Loucy (cell line): ENCODE measurements around the gene KRT32.
"Not testable (repeated sequence)": the region's sequence is repeated elsewhere in the genome, so short reads cannot be mapped to it uniquely, and the experiment has no call there.

ENCODE experiments used
- H2AFZ ChIP-seq: fragments of 200-600 bp; sonication (generic); 2 replicates; pipeline ENCODE4 v1.6.0; 2016; ENCODE audit warnings: antibody characterized with exemption, mild to moderate bottlenecking, low read length, moderate library complexity
- H3F3A ChIP-seq: fragments of 200-600 bp; 2 replicates; pipeline ENCODE4 v1.6.0; 2016; ENCODE audit warnings: antibody characterized with exemption, low read depth, mild to moderate bottlenecking
- H3K27me3 ChIP-seq: fragments of 200-600 bp; sonication (generic); 2 replicates; pipeline ENCODE4 v1.6.1; 2014; ENCODE audit warnings: low read length, mild to moderate bottlenecking; ENCODE audit not compliant: insufficient read depth, poor library complexity, severe bottlenecking
- H3K36me3 ChIP-seq: fragments of 200-600 bp; sonication (generic); 2 replicates; pipeline ENCODE4 v1.6.1; 2016; ENCODE audit warnings: low read length; ENCODE audit not compliant: insufficient read depth
- H3K4me1 ChIP-seq: fragments of 200-600 bp; sonication (generic); 2 replicates; pipeline ENCODE4 v1.5.1; 2014; ENCODE audit warnings: low read length, mild to moderate bottlenecking; ENCODE audit not compliant: insufficient read depth, poor library complexity, severe bottlenecking
- H3K4me2 ChIP-seq: fragments of 200-600 bp; sonication (generic); 2 replicates; pipeline ENCODE4 v1.6.0; 2014; ENCODE audit warnings: antibody characterized with exemption, low read length, low read depth, mild to moderate bottlenecking; ENCODE audit not compliant: poor library complexity, severe bottlenecking
- H3K4me3 ChIP-seq: fragments of 200-600 bp; sonication (generic); 2 replicates; pipeline ENCODE4 v1.5.1; 2014; ENCODE audit warnings: low read length, mild to moderate bottlenecking, mixed read lengths; ENCODE audit not compliant: poor library complexity, severe bottlenecking
- H3K79me2 ChIP-seq: fragments of 200-600 bp; sonication (generic); 2 replicates; pipeline ENCODE4 v1.6.1; 2014; ENCODE audit warnings: low read length; ENCODE audit not compliant: insufficient read depth
- H3K9ac ChIP-seq: fragments of 200-600 bp; sonication (generic); 2 replicates; pipeline ENCODE4 v1.6.0; 2014; ENCODE audit warnings: mild to moderate bottlenecking, low read depth, low read length, moderate library complexity; ENCODE audit not compliant: poor library complexity, severe bottlenecking
- H3K9me2 ChIP-seq: fragments of 200-600 bp; sonication (generic); replicated peaks from 2 replicates; pipeline ENCODE4 v1.6.1; 2016; ENCODE audit warnings: low read depth, low read length, mixed read lengths
- H3K9me3 ChIP-seq: fragments of 200-600 bp; sonication (generic); 2 replicates; pipeline ENCODE4 v1.6.1; 2014; ENCODE audit warnings: mild to moderate bottlenecking, antibody characterized with exemption, low read length, low read depth; ENCODE audit not compliant: insufficient read depth
- H4K20me1 ChIP-seq: fragments of 200-600 bp; sonication (generic); 2 replicates; pipeline ENCODE4 v1.6.0; 2014; ENCODE audit warnings: antibody characterized with exemption, low read length, mild to moderate bottlenecking; ENCODE audit not compliant: insufficient read depth, poor library complexity, severe bottlenecking
- EZH2phosphoT487 ChIP-seq: fragments of 200-600 bp; IDR thresholded peaks from 2 replicates; pipeline ENCODE4 v1.6.1; 2018; ENCODE audit warnings: antibody characterized with exemption, mild to moderate bottlenecking, moderate library complexity, borderline replicate concordance
- TF ChIP-seq, protein P1 (sequence below): fragments of 200-600 bp; sonication (generic); conservative IDR thresholded peaks from 2 replicates; pipeline ENCODE4 v1.5.1; 2014; ENCODE audit warnings: mild to moderate bottlenecking, antibody characterized with exemption, low read length

The KRT32 gene

DNA sequence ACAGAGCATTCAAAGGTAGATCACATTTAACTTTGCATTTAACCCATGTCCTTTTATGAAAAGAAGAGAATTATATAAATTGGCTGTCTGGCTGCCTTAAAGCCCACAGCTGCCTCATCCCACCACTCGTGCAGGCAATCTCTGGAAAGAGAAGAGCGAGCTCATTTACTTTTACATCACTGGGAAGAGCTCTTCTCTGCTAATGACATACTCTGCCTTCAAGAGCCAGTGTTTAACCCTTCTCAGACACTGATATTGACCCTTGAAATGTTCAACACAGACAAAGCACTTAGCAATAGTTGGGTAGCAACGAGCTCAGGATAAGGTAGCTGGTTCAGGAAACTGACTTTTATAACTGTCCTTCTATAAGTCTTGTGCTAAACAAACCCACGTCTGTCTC is 33.2 kb downstream of the KRT32 start:
- Histone ChIP-seq H3K79me2 (no peaks in the 10 kb centered on the region), H4K20me1 (no peaks in the 10 kb centered on the region), H3K9me3 (no peaks in the 10 kb centered on the region), H3K9me2 (no peaks in the 10 kb centered on the region), H3K4me1 (no peaks in the 10 kb centered on the region), H3K4me3 (no peak overlapping the region), H3K27me3 (no peaks in the 10 kb centered on the region), H3K36me3 (no peaks in the 10 kb centered on the region), H3K4me2 (no peak overlapping the region), H3F3A (no peaks in the 10 kb centered on the region), H3K9ac (no peak overlapping the region), H2AFZ (no peak overlapping the region)
- no peak for TF ChIP-seq EZH2phosphoT487
- TF ChIP-seq, protein P1, sequence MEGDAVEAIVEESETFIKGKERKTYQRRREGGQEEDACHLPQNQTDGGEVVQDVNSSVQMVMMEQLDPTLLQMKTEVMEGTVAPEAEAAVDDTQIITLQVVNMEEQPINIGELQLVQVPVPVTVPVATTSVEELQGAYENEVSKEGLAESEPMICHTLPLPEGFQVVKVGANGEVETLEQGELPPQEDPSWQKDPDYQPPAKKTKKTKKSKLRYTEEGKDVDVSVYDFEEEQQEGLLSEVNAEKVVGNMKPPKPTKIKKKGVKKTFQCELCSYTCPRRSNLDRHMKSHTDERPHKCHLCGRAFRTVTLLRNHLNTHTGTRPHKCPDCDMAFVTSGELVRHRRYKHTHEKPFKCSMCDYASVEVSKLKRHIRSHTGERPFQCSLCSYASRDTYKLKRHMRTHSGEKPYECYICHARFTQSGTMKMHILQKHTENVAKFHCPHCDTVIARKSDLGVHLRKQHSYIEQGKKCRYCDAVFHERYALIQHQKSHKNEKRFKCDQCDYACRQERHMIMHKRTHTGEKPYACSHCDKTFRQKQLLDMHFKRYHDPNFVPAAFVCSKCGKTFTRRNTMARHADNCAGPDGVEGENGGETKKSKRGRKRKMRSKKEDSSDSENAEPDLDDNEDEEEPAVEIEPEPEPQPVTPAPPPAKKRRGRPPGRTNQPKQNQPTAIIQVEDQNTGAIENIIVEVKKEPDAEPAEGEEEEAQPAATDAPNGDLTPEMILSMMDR = no peak

DNA sequence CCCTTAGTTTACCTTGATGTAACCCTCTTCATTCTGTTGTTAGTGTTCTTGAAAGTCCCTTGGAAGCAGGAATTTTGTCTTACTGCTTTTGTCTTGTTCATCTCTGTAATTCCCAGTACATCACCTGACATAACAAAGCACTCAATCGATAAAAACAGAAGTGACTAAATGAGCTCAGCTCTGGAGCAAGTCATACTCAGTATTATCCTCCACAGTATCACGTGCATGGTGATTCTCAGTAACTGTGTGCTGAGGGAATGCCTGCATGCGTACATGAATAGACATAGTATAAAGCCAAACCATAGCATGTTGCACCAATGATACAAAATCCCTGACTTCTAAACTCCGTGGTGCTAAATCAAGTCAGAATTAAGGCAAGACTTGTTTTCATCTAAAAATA is 33.6 kb downstream of the KRT32 start:
- H3K27me3 ChIP-seq = no peaks in the 10 kb centered on the region
- TF ChIP-seq EZH2phosphoT487 = no peak
- TF ChIP-seq, protein P1 = no peak

DNA sequence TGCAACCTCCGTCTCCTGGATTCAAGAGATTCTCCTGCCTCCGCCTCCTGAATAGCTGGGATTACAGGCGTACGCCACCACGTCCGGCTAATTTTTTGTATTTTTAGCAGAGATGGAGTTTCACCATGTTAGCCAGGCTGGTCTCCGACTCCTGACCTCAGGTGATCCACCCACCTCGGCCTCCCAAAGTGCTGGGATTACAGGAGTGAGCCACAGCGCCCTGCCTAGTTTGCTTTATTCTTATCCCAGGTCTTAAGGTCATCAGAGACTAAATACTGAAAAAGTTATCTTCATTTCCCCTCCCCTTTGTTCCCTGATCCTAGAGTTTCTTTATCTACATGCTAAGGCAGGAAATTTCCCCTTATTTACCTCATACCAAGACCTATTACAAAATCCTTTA is 36.8 kb downstream of the KRT32 start:
- not testable (repeated sequence) for H3K79me2 ChIP-seq, H3K9me2 ChIP-seq, H3K9me3 ChIP-seq, H3F3A ChIP-seq, H3K9ac ChIP-seq, H4K20me1 ChIP-seq, H3K36me3 ChIP-seq, H3K4me3 ChIP-seq, H3K27me3 ChIP-seq, H2AFZ ChIP-seq, H3K4me2 ChIP-seq, H3K4me1 ChIP-seq

More for the DNA sequence above, 33.6 kb downstream of the KRT32 start:
- Histone ChIP-seq H3K4me2 (no peak overlapping the region), H2AFZ (no peak overlapping the region), H3F3A (no peaks in the 10 kb centered on the region), H3K9ac (no peak overlapping the region), H3K9me3 (no peaks in the 10 kb centered on the region), H3K36me3 (no peaks in the 10 kb centered on the region), H3K4me1 (no peaks in the 10 kb centered on the region), H3K9me2 (no peaks in the 10 kb centered on the region), H4K20me1 (no peaks in the 10 kb centered on the region), H3K4me3 (no peak overlapping the region), H3K79me2 (no peaks in the 10 kb centered on the region)

DNA sequence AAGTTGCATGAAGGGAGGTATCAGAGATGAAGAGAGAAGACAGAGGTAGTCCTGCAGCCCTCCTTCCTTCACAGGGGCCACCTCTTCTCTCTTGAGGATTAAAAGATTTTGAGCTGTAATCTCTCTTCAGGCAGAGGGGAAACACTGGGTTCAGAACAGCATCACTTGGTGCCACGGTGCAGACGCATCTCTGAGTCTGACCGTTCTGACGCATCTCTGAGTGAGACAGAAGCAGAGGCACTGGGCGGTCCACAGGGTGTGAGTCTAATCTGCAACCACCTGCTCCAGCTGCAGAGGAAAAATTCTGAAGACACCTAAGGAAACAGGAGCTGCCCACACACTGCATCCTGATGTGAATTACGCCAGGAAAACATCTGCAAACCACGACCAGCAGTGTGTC is 37.5 kb downstream of the KRT32 start:
- Histone ChIP-seq H4K20me1 (no peaks in the 10 kb centered on the region), H3K27me3 (no peaks in the 10 kb centered on the region), H3K9ac (no peak overlapping the region), H3K36me3 (no peaks in the 10 kb centered on the region), H2AFZ (no peak overlapping the region), H3K9me2 (no peaks in the 10 kb centered on the region), H3K4me2 (no peak overlapping the region), H3K79me2 (no peaks in the 10 kb centered on the region), H3F3A (no peaks in the 10 kb centered on the region), H3K9me3 (no peaks in the 10 kb centered on the region), H3K4me1 (no peaks in the 10 kb centered on the region), H3K4me3 (no peak overlapping the region)
- TF ChIP-seq EZH2phosphoT487 = no peak
- TF ChIP-seq, protein P1 = no peak
